Measurements from ENCODE around the gene CD200.

The CD200 gene

DNA sequence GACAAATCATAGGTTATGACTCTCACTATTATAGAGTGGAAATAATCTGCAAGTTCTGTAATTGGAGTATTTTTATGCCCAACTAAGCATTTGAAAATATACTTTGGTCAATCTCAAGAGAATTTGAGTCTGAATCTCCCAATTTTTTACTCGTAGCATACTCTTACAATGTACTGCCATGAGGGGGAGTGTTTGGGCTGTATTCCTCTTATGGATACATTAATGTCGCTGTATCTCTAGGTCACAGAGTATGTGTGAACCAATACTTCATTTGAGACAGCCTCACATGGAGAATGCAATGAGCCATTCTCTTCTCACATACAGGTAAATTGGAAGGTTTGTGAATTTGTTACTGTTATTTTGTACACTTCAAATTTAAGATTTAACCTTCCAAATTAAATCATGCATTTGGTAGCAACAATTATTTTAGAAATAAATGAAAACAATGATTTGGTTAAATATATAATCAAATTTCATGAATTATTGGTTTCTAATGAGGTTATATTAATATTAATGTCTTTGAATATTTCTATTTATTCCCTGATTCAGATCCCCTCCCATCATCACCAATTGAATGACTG is 5.5 kb upstream of the CD200 start:
- Histone ChIP-seq H3K4me3 (no peak overlapping the region), H3K27ac (no peak overlapping the region)

- no peak overlapping the region for H3K27ac ChIP-seq
- no peak overlapping the region for H3K4me3 ChIP-seq
These were observed 1.1 kb upstream of the CD200 start for GRCh38 chr3:112331851-112332250.

GRCh38 chr3:112333381-112334317 is 693 bp downstream of the CD200 start:
- peak overlapping the region; percentile 40 to 65 (median 48) for H3K4me3 ChIP-seq
- H3K27ac ChIP-seq, result peak overlapping the region; percentile 15 to 87 (median 69)

DNA sequence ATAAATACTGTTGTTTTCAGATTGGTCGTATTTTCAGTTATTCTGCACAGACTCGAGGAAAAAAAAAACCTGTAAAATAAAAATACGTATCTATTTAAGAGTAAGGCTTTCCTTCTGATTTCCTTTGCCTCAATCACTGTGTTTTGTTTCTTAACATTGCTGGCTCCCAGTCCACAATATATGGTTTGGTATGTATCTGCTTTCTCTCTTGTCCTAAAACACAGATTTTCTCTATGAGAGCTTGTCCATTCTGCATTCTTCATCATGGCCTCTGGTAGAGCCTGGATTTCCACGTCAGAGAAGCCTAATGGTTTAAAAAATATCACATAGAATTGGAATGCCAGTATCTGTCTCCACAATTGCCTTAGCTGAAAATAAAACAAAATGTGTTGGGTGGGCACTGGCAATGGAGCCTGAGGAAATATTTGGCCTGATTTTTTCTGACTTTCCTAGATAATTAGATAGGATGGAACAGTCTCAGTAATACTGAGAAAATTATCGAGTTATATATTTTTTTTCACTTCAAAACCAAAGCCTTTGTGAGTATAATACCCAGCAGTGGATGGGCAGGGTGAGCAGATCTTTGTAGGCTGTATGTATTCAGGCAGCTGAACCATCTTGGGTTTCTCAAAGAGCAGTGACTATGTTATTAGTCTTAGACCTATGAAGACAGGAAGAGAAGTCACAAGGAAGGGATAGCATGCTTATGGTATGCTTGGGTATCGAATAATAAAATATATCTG is 1.9 kb downstream of the CD200 start:
- peak overlapping the region in 11 of 21 experiments; percentile 3 to 87 (median 79) for H3K27ac ChIP-seq
- H3K4me3 ChIP-seq, result peak overlapping the region in 5 of 7 experiments; percentile 46 to 65 (median 51)

GRCh38 chr3:112335434-112335781 is 2.5 kb downstream of the CD200 start:
- peak overlapping the region in 4 of 21 experiments; percentile 66 to 86 (median 80) for H3K27ac ChIP-seq
- H3K4me3 ChIP-seq, result no peak overlapping the region

GRCh38 chr3:112338021-112338726 is 5.2 kb downstream of the CD200 start:
- Histone ChIP-seq H3K27ac (no peak overlapping the region), H3K4me3 (no peak overlapping the region)

GRCh38 chr3:112338727-112339056 is 5.7 kb downstream of the CD200 start:
- Histone ChIP-seq H3K4me3 (no peak overlapping the region), H3K27ac (no peak overlapping the region)

- Histone ChIP-seq H3K4me3 (no peak overlapping the region), H3K27ac (no peak overlapping the region)
These were observed 6.2 kb downstream of the CD200 start for GRCh38 chr3:112339134-112339533.

GRCh38 chr3:112339609-112340008 is 6.7 kb downstream of the CD200 start:
- H3K27ac ChIP-seq, result no peak overlapping the region

GRCh38 chr3:112341386-112341785 is 8.4 kb downstream of the CD200 start:
- no peak overlapping the region for H3K4me3 ChIP-seq
- no peak overlapping the region for H3K27ac ChIP-seq

More at GRCh38 chr3:112339609-112340008, 6.7 kb downstream of the CD200 start:
- no peak overlapping the region for H3K4me3 ChIP-seq

DNA sequence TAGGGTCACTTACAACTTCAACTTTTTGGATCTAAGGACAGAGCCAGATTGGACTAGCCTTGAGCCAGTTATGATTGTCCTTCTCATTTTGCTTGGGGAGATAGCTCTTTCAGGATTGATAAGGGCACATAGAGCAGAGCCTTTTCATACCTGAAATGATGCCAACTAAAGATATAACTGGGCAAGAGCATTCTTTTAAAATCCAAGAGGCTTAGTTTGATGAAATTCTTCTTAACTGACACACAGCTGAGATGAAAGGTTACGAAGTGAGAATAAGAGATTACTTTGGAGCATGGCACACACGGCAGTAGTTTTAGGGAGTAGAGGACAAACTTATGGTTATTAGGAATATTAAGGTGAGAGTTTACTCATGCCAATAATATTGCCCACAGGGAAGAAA is 12.7 kb downstream of the CD200 start:
- Histone ChIP-seq H3K27ac (no peak overlapping the region), H3K4me3 (no peak overlapping the region)

DNA sequence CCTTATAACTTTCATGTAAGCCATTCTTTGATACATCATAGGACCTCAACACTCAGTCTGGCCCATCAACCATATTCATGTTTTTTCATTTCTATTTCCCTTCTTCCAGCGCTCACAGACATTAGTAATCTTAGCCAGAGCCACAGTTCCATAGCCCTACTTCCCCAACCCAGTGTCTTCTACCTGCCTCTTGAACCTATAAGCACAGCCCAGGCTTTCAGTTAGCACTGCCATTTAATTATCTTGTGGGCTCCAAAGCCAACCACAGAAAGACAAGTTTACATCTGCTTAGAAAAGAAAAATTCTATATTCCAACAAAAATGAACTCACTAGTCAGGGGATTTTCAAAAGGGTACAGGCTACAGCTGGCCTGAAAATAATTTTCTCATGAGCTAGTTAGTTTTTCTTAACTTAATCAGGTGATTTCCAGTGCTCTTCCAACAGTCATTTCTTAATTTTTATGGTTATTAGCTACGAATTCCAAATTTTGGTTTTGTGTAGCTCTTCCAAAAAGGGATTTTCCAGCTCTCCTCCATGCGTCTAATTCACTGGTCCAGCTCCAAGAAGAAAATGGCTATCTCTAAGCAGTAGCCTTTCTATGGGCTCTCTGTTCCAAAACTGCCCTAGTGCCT is 13.7 kb downstream of the CD200 start:
- Histone ChIP-seq H3K27ac (no peak overlapping the region), H3K4me3 (no peak overlapping the region)

DNA sequence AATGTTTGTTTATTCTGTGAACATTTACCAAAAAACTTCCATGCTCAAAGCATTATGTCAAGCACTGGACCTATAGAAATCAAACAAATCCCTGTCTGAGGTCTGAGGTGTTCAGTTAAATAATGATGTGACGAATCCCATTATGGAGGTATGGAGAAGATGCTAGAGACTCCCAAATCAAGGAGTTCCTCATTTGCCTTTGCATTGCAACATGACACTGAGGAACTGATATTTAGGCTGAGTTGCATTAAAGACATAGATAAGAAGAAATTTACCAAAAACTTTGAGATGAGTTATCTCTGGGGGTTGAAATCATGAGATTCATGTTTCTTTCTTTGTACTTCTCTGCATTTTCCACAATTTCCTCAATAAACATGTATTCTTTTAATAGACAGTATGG is 16.0 kb downstream of the CD200 start:
- Histone ChIP-seq H3K4me3 (no peak overlapping the region), H3K27ac (no peak overlapping the region)

DNA sequence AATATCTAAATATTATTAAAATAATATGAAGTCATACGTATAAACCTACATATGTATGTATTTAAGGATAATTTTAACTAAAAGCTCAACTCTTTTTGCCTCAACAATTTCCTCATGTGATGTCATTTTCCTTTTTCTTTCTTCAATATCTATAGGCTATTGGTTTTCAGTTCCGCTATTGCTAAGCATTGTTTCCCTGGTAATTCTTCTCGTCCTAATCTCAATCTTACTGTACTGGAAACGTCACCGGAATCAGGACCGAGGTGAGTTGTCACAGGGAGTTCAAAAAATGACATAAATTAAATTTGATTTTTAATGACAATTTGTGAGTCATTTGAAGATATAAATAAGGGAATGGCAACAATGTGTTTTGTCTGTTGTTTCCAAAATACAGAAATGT is 16.6 kb downstream of the CD200 start:
- H3K4me3 ChIP-seq, result no peak overlapping the region
- no peak overlapping the region for H3K27ac ChIP-seq

DNA sequence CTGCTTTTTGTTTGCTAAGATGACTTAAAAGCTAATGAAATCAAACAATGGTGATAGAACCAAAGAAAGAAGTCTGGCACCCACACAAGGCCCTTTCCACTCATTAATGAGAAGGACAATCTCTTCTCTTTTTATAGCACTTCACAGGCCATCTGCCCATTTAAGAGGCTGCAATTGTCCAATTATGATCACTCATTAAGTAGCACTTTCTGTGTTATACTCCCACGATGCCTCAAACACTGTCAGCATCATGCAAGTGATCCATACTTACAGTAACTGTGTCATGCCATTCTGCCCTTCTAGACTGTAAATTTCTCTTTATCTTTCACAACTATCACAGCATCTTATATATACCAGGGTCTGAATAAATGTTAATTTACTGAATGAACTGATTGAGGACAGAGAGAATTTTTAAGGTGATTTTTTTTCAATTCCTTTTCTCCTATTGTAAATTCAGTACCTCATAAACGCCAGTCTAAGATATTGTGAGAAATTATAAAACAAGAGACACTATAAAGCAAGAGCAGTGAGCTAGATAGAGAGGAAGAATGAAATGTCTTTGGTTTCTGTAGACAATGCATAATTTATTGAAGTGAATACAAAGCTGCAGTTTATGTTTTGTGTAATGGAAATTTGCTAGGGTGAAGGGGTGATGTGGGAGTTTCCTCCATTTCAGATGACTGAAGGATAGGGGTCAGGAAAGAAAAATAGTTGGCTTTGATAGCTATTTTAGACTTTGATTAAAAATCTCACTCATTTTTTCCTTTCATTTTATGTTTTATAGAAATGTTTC is 17.3 kb downstream of the CD200 start:
- Histone ChIP-seq H3K4me3 (no peak overlapping the region), H3K27ac (peak overlapping the region in 4 of 21 experiments; percentile 6 to 29 (median 12))

DNA sequence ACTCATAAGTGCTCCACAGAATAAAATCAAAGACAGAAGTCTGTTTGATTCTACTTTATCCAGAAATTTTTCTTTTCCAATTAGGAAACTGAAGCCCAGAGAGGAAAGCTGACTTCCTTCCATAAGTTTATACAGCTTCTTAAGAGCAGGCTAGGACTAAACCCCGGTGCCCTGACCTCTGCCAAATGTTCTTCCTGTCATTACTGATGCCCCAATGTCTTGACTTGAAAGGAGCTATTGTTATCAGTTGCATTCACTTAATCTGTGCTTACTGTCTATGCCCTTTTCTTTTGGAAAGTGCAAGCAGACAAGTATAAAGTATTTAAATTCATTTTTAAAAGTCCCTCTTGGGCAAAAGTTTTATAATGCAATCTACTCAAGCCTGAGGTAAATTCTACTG is 18.1 kb downstream of the CD200 start:
- peak overlapping the region in 5 of 21 experiments; percentile 3 to 42 (median 10) for H3K27ac ChIP-seq
- no peak overlapping the region for H3K4me3 ChIP-seq

- peak overlapping the region in 5 of 21 experiments; percentile 1 to 42 (median 42) for H3K27ac ChIP-seq
These were observed 18.9 kb downstream of the CD200 start for GRCh38 chr3:112351823-112352222.

DNA sequence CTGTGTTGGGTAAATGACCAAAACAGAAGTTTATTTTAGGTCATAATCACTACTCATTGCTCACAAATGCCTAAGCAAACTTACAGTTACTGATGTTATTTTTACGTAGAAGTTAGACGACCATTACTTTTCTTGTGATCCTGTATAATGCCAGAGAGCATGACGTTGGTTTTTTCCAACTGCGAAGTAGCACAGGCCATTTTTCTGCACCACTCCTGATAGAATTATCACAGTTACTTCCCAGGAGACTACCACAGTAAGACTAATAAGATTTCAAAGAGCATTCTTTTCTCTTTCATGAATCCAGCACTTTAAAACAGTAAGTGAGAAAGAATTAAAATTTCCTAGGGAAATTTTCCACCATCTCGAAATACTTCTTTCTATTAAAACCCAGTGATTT is 19.8 kb downstream of the CD200 start:
- H3K27ac ChIP-seq, result peak overlapping the region in 1 of 21 experiments; percentile 7
- H3K4me3 ChIP-seq, result no peak overlapping the region

More at GRCh38 chr3:112351823-112352222, 18.9 kb downstream of the CD200 start:
- no peak overlapping the region for H3K4me3 ChIP-seq

DNA sequence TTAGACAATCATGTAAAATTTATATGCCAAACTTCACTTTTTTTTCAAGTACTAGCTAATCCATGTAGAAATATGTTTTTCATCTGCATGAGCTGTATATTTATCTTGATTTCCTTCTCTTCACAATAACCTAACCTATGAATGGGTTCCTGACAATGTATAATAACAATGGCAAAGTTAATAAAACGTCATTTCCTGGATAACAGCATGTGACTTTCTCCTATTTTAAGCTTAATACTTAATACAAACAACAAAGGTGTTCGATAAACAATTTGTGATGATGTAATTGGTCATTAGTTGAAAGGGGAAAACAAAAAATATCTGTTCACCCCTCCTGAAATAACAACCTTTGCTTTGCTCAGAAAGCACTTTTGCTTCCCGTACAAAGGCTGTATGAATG is 20.4 kb downstream of the CD200 start:
- no peak overlapping the region for H3K4me3 ChIP-seq
- peak overlapping the region in 1 of 21 experiments; percentile 7 for H3K27ac ChIP-seq

All from skin epidermis (tissue), 12 donors.